ENCODE measurements around the gene MRGPRG. TPM values are rescaled to one million over a fixed set of nuclear protein-coding genes. Genes with fewer than 3 reads are reported as not detected.

The MRGPRG gene
- total RNA-seq, 1 donor from 2014 or later = not detected

DNA sequence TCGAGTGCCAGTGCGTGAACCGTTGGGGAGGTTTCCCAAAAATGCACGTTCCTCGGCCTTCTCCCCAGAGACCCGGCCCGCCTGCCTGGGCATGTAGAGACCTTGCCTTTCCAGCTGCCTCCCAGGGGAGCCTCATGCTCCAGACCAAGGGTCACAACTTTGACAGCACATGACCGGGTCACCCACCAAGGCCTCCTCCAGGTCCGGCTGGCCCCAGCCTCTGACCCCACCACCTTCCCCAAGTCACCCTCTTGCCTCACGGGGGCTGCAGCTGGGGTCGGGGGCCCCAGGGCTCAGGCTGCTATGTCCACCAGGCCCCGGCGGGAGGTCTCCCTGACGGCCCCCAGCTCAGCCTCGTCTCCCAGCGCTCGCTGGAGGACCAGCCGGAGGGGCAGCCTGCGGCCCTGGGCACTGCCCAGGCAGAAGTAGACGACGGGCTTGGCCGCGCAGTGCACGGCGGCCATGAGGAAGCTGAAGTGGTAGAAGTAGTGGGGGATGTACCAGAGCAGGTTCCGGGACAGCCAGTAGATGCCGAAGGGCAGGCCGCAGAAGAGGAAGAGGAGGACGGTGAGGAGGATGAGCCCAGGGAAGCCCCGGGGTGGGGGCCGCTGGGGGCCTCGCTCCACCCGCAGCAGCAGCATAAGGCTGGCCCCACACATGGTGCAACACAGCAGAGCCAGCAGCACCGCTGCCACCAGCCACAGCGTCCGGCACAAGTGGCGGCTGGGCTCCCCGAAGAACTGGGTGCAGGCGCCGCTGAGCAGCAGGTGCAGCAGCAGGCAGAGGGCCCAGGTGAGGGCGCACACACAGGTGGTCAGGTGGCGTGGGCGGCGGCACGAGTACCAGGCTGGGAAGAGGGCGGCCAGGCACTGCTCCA, 9.2 kb upstream of the MRGPRG start:
- ATAC-seq (no peak), DNase-seq (ENCODE audit: low spot score) (peak; percentile 57)
- intact Hi-C loops (cut with DNase I) = loop anchor here (10.0 kb wide), 1 partner anchor 123 kb away; no protein-coding TSS in a partner anchor

DNA sequence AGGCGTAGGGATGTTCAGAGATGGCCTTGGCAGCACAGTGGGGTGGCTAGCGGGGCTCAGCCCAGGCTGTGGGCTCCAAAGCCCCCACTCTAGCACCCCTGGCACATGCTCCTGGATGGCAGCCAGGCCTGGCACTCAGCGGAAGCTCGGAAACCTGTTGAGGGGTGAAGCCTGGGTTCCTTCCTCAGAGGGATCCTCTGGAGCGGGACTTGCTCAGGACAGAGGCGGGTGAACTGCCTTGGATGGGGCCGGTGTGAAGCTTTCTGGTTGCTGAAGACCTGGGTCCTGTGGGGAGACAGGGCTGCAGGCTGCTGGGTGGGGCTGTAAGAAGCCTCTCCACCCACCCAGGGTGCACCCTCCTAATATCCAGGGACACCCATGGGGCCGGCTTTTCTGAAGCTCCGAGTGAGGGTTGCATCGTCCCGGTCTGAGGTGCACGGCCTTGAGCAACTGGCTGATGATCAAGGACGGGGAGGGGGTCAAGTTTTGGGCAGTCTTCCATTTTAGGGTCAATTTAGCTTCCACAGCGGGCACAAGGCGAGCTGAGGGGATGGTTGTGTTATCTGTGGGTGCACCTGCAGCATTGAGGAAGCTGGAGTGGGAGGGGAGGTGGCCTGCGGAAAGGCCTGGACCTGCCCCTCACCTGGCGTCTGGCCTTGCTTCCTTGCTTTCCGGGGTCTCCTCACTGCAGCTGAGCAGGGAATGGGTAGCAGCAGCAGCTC, 8.4 kb upstream of the MRGPRG start:
- ATAC-seq (no peak), DNase-seq (ENCODE audit: low spot score) (no peak)
- intact Hi-C loops (cut with DNase I) = loop anchor here (10.0 kb wide), 1 partner anchor 122 kb away; no protein-coding TSS in a partner anchor

DNA sequence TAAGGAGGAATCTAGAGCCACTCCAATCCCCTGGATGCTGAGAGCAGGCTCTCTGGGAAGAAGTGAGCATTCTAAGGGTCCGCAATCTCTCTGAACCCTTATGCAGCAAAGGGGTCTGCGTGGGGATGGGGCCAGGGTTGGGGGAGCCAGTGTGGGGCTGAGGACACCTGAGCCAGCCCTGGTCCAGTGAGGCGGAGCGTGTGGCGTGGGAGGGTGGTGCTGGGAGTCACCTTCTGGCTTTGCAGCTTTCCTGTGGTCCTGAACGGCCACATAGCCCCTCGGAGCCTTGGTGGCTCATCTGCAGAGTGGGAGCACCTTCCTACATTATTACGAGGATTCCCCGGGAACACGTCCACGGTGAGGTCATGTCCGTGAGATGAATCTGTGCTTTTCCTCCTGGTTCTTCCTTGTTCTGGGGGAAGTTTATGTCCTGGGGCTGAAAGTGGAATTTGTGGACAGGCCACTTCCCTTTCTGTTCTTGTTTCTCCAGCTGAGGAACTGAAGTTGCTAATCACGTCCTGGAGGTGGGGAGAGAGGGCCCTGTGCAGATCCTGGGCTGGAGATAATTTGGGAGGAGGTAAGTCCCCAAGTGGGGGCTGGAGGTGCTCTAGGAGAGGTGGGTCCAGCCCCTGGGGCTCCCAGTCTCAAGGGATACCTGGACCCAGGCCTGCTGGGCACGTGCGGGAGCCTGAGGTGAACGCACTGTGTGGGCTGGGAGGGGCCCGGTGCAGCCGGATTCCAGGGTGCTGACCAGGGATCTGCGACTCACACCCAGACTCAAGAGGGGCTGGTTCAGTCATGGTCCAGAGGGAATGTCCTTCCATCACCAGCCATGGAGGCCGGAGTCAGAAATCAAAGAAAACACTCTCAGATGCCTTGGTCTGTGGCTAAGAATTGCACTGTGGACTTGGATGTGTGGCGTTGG, 7.5 kb upstream of the MRGPRG start:
- ATAC-seq (no peak), DNase-seq (ENCODE audit: low spot score) (no peak)
- intact Hi-C loops (cut with DNase I) = loop anchor here (10.0 kb wide), 1 partner anchor 121 kb away; no protein-coding TSS in a partner anchor

DNA sequence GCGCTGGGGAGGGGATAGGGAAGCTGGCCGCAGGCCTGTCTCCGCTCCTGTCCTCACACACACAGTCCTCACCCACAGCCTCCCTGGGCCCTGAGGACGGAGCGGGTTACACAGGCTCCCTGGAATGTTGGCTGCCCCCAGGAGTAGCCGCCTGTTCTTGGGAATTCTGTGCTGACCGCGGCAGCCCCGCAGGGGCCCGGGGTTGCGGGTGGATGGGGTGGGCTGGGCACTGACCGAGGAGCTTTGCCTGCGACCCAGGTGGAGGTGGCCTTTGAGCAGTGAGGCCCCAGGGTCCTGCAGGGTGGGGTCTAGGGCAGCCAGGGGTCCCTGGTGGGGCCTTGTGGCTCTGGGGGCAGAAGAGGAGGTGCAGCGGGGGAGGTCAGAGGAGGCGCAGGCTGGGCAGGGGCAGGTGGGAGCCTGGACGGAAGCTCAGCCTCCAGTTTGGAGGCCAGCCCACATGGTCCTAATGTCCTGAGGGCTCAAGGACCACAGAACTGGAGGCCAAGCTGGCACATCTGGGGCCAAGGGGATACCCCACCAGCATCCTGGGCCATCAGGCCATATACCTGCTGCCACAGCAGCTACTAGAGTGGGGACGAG, 6.6 kb upstream of the MRGPRG start:
- ATAC-seq (no peak), DNase-seq (ENCODE audit: low spot score) (peak; percentile 52)
- intact Hi-C loops (cut with DNase I) = loop anchor here (10.0 kb wide), 1 partner anchor 120 kb away; no protein-coding TSS in a partner anchor

DNA sequence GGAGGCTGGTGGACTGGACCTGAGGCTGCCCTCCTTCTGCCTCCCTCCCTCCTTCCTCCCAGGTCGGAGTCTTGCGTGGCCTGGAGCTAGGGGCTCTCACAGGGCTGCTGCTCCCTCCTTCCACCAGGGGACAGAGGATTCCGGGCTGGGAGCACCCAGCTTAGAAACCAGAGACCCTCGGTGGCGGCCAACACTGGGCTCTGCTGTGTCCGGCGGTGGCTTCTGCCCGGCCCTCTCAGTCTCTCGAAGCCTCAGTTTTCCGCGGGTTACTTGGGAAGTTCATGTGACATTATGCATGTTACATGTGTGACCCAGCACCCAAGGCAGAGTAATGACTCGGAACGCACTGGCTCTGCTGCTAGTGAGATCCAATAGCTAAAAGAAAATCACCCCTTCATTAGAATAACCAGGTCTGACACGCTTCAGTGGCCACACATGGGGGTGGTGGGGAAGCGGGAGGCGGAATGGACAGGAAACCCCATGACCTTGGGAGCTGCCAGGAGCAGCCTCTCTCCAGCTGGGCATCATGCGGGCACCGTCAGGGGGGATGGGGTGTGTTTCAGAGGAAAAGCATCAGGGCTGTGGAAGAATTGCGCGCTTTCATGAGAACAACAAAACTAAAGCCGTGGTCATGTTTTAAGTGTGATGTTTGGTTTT, 5.9 kb upstream of the MRGPRG start:
- intact Hi-C loops (cut with DNase I) = loop anchor here (10.0 kb wide), 1 partner anchor 120 kb away; no protein-coding TSS in a partner anchor
- no peak for ATAC-seq

DNA sequence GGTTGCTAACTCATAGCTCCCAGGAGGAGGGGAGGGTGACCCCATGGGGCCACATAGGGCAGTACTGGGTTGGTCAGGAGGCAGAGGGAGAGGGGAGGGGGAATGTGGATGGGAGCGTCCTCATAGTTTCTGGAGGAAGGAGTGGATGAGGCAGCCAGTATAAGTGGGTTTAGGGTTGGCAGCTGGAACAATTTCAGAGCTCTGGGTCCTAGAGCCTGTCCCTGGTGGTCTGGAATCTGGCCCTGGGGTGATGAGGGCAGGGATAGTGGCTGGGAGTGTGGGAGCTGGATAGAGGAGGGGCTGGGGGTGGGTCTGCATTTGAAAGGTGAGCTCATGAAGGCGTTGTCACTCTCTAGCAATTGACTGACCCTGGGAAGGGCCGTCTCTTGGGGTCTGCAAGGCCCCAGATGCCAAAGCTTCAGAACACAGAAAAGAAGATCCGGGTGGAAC, 5.3 kb upstream of the MRGPRG start:
- intact Hi-C loops (cut with DNase I) = loop anchor here (10.0 kb wide), 1 partner anchor 119 kb away; no protein-coding TSS in a partner anchor
- ATAC-seq (no peak), DNase-seq (ENCODE audit: low spot score) (no peak)

More for the DNA sequence above, 5.9 kb upstream of the MRGPRG start:
- no peak for DNase-seq (ENCODE audit: low spot score)

DNA sequence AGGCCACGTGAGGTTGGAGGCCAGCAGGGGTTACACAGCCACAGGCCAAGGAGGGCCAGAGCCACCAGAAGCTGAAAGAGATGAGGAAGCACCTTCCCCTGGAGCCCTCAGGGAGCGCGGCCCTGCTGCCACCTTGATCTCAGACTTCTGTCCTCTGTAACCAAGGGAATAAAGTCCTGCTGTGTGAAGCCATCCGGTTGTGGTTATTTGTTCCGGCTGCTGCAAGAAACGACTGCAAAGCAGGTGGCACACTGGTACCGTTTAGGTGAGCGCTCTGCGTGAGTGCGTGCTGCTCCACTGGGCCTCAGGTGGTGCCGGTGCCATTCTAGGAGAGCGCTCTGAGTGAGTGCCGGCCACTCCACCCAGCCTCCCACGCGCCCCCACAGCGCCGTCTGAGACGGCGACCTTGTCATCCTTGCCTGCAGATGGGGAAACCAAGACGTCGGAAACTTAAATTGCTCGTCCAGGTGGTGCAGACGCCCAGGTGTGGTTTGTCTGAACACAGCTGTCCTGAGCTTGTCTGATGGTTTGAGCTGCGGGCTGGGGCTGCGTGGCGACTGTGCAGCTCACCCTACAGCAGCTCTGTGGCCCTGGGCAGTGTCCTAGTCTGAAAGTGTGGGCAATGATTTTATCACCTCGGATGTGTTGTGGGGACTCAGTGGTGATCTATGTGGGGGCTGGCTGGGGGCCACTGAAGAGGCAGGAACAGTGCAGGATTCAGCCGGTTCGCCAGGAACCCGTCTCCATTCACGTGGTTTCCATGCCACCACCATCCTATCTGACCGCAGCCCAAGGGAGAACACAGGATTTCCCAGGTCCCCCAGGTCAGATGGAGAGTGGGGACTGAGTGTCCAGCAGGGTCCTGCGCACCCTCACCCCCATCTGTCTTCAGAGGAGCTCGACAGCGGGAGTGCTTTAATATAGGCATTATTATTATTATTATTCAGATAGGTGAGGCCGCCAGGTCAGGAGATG, 4.6 kb upstream of the MRGPRG start:
- ATAC-seq (no peak), DNase-seq (ENCODE audit: low spot score) (no peak)
- intact Hi-C loops (cut with DNase I) = loop anchor here (10.0 kb wide), 1 partner anchor 118 kb away; no protein-coding TSS in a partner anchor

DNA sequence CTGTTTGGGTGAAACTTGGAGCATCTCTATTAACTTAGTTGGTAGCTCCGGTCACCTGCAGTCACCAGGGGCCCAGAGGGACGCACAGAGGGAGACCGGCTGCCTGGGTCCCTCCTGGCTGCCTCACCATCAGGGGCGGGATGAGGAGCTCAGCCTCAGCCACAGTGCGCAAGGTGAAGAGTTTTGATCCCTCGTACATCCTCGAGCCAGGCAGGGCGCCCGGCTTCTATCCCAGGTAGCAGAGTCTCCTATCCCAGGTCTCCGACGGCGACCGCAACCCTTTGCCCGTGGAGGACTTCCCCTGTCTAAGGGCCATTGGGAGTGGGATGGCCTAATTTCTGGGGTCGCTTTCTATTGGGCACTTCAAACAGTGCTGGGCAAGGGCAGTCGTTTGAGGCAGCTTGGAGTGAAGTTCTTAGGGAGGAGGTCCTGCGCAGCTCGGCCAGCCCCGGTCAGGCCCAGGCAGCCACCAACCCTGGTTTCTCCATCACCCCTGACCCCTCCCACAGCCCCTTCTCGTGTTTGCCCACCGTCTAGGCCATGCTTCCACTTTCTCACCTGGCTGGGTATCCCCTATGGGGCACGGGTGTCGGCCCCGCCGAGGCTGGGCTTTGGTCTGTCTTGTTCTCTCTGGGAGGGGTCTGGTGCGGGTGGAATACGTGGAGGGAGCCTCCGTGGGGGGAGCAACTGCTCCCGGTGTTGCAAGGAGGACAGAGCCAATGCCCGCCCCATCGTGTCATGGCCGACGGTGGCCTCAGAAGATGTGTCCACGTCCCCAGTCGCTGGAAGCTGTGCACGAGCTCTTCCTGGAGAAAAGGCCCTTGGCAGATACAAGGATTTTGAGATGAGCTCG, 3.6 kb upstream of the MRGPRG start:
- DNase-seq (ENCODE audit: low spot score) = peak; percentile 54
- intact Hi-C loops (cut with DNase I) = loop anchor here (10.0 kb wide), 1 partner anchor 117 kb away; no protein-coding TSS in a partner anchor
- no peak for ATAC-seq

DNA sequence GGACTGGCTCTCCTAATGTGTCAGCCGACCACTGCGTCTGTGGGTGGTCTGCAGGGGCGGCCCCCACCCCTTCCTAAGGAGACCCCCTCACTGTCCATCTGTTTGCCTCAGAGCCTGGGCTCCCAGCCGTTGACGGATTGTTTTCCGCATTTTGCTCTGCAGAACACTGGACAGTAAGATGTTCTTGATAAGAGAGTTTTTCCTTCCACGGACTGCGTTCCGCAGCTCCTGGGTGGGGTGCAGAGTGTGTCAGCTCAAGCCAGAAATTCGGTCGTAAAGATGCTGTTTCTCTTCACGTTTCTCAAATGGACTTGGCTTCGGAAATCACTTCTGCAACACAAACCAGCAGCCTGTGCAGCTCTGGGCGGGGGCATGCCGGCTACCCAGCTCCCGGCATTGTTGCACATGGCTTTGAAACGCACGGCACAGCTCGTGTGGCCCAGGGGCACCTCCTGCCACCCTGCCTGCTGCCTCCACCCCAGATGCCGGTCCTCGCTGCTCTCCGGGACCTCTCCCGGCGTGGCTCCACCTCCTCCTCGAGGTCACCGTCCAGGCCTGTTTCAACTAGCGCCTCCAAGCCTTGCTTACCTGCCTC, 2.9 kb upstream of the MRGPRG start:
- no peak for ATAC-seq
- intact Hi-C loops (cut with DNase I) = loop anchor here (10.0 kb wide), 1 partner anchor 117 kb away; no protein-coding TSS in a partner anchor
- DNase-seq (ENCODE audit: low spot score) = peak; percentile 54

DNA sequence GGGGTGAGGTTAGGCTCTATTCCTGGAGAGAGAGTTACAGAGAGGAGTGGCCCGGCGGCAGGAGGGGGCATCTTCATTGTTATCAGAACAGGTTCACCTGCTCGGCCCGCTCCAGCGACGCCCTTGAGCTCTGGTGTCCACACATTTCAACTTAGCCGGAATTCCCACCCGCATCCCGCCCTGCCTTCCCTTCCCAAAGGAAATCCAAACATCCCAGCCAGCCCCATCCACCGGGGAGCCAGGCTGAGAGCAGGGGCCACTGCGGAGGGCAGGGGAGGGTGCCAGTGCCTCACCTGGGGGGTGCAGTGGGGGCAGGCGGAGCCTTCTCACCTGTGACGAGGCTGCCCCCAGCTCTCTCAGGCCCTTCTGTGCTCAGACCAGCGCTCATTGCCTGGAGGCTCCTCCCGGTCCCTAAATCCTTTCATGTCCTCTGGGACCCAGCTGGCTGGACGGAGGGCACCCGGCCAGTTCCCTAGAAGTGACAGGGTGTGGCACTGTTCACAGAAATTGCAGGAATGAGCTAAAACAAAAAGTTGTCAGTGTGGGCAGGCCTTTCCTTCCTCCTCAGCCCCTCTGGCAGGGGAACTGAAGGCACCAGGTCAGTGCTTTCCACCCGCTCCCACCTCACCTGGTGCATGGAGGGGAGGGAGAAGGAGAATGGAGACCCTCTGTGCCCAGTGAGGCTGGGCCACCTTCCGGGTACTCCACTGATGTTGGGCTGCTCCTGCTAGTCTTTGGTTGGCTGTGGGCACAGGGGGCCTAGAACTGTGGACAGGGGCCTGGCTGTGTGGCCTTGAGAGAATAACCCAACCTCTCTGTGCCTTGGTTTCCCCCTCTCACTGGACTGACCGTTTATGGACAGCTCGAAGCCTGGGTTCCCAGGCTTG, 2.2 kb upstream of the MRGPRG start:
- intact Hi-C loops (cut with DNase I) = loop anchor here (10.0 kb wide), 1 partner anchor 116 kb away; no protein-coding TSS in a partner anchor
- DNase-seq (ENCODE audit: low spot score) (peak; percentile 55), ATAC-seq (no peak)

DNA sequence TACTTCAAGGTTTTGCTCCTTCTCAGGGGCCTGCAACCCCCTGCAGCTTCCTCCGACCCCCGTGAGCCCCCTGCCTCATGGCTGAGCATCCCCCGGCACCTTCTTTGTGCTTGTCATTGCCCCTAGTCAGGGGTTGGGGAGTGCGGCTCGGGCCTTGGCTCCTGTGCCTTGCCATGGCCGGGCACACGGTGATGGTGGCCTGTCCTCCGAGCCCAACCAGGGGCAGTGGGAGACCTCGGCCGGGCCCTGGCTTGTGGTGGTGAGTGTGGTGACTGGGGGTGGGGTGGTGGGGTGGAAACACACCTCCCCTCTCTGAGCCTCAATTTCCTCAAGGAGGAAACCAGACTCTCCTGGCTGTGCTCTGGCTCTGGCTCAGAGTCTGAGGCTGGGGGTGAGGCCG, 1.5 kb upstream of the MRGPRG start:
- no peak for ATAC-seq
- intact Hi-C loops (cut with DNase I) = loop anchor here (10.0 kb wide), 1 partner anchor 115 kb away; no protein-coding TSS in a partner anchor
- no peak for DNase-seq (ENCODE audit: low spot score)

DNA sequence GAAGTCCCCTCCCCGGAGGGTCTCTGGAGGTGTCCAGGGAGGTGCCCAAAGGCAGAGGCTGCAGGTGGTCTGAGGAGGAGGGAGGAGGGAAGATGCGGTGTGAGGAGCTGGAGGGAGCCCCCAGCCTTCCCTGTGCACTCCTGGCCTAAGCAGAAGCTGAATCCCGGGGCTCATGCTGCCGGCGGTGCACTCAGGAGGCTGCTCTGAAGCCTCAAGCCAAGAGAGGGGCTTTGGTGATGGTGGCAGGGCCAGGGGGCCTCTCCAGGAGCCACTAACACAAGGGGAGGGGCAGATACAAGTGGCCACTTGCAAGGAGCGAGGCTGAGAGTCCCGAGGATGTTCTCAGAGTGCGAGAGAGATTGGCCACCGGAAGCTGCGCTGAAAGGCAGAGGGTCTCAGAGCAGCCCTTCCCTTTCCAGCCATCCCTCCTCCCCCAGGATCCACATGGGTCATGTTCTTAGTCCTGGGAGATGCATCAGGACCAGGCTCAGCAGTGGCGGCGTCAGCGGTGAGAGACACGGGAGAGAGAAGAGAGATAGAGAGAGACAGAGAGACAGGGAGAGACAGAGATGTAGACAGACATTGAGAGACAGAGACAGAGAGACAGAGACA, 774 bp upstream of the MRGPRG start:
- peak; percentile 47 for DNase-seq (ENCODE audit: low spot score)

DNA sequence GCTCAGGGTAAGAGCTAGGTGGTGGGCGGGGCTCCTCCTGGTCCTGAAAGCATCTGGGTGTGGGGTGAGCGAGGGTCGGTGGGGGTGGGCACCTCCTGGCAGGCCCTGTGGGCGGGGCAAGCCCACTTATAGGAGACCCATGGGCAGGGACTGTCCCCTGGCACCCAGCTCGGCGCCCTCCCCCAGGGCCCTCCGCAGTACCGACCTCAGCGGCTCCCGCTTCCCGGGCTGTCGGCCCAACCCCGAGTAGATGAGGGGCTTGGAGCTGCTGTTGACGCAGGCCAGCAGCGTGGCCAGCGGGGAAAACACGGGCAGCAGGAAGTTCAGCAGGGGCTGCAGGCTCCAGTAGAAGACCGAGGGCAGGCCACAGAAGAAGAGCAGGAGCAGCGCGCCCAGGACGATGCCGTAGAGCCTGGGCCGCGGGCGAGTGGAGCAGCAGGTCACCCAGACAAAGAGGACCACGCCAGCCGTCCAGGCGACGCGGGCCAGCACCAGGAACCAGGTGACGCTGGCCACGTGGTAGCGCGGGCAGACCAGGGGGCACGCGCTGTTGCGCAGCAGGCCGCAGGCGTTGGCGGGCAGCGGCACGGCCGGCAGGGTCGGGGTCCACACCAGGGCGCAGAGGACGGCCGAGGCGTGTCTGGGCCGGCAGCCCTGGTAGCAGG, 663 bp downstream of the MRGPRG start:
- ATAC-seq = peak; percentile 3
- peak; percentile 62 for DNase-seq (ENCODE audit: low spot score)
- intact Hi-C loops (cut with DNase I) = loop anchor here (2.0 to 10.0 kb wide), 2 partner anchors 181 to 253 kb away; no protein-coding TSS in a partner anchor

More for the DNA sequence above, 774 bp upstream of the MRGPRG start:
- ATAC-seq = no peak
- intact Hi-C loops (cut with DNase I) = loop anchor here (10.0 kb wide), 1 partner anchor 255 kb away; no protein-coding TSS in a partner anchor
